Cardiac muscle cell (in vitro differentiated cells and primary cell): ENCODE results near the gene ST7. TPM values are rescaled to one million over a fixed set of nuclear protein-coding genes. Genes with fewer than 3 reads are reported as not detected.

Experiments
- DNase-seq, 2 donors: peaks; one replicate each; pipeline versions ENCODE4 v3.0.0 to v3.0.0-alpha.2; 2010 to 2017; ENCODE audit warnings: low read depth in 1 of 2, low spot score in 1 of 2
- H3K27ac ChIP-seq: fragments of 200-600 bp; sonication (generic); 2 replicates; pipeline ENCODE4 v1.5.1; 2016
- H3K27me3 ChIP-seq: fragments of 200-600 bp; sonication (generic); 2 replicates; pipeline ENCODE4 v1.6.0; 2016; ENCODE audit warnings: control low read depth
- H3K36me3 ChIP-seq: fragments of 200-600 bp; sonication (generic); 2 replicates; pipeline ENCODE4 v1.5.1; 2016; ENCODE audit warnings: control low read depth
- H3K4me1 ChIP-seq: fragments of 200-600 bp; sonication (generic); 2 replicates; pipeline ENCODE4 v1.8.1; 2017; ENCODE audit warnings: low read depth, mild to moderate bottlenecking, mixed run types
- H3K4me3 ChIP-seq: fragments of 200-600 bp; sonication (generic); 2 replicates; pipeline ENCODE4 v1.5.1; 2016; ENCODE audit warnings: mild to moderate bottlenecking
- H3K9me3 ChIP-seq: fragments of 200-600 bp; sonication (generic); 2 replicates; pipeline ENCODE4 v1.5.1; 2017; ENCODE audit warnings: low read depth, mild to moderate bottlenecking, control low read depth
- CTCF ChIP-seq: IDR thresholded peaks from 2 replicates; pipeline ENCODE4 v1.5.1; 2012; ENCODE audit warnings: low read depth, mild to moderate bottlenecking, low read length
- polyA plus RNA-seq: library from polyadenylated mRNA; unstranded; fragments of >200 nt; fragmentation: Nextera tagmentation; extraction: Ambion mirVana; gene quantifications from 2 replicates; pipeline ENCODE4 v1.2.1, GENCODE V29; 2016
- total RNA-seq: library from RNA; depleted of rRNA; stranded (reverse); fragments of >200 nt; gene quantifications from 2 replicates; pipeline ENCODE4 v1.2.3, GENCODE V29; 2016

Gene ST7
- total and polyA plus RNA-seq, 2 experiments from 2014 or later = 83.5 to 96.7 TPM

GRCh38 chr7:117122536-117122935 lies 169.2 kb downstream of the ST7 start:
- H3K9me3 ChIP-seq = no peaks in the 10 kb centered on the region
- H3K4me1 ChIP-seq = peaks cover 53% of the 10 kb centered on the region
- H3K27me3 ChIP-seq = no peaks in the 10 kb centered on the region
- TF ChIP-seq CTCF = no peak
- H3K36me3 ChIP-seq = peaks cover 18% of the 10 kb centered on the region
- peak overlapping the region; percentile 57 for H3K27ac ChIP-seq
- no peak overlapping the region for H3K4me3 ChIP-seq
- no peak for DNase-seq

- no peak for TF ChIP-seq CTCF
- no peak for DNase-seq
- Histone ChIP-seq H3K27me3 (no peaks in the 10 kb centered on the region), H3K4me1 (peaks cover 59% of the 10 kb centered on the region), H3K4me3 (no peak overlapping the region), H3K9me3 (no peaks in the 10 kb centered on the region), H3K27ac (peak overlapping the region; percentile 57), H3K36me3 (peaks cover 18% of the 10 kb centered on the region)
Observed at GRCh38 chr7:117123311-117123926, 170.1 kb downstream of the ST7 start.

GRCh38 chr7:117124591-117125220 lies 171.4 kb downstream of the ST7 start:
- no peak for TF ChIP-seq CTCF
- peak; percentile 79 to 88 for DNase-seq
- H3K36me3 ChIP-seq = peaks cover 16% of the 10 kb centered on the region
- peak overlapping the region; percentile 67 for H3K27ac ChIP-seq
- no peaks in the 10 kb centered on the region for H3K27me3 ChIP-seq
- no peaks in the 10 kb centered on the region for H3K9me3 ChIP-seq
- peaks cover 52% of the 10 kb centered on the region for H3K4me1 ChIP-seq
- no peak overlapping the region for H3K4me3 ChIP-seq

- Histone ChIP-seq H3K36me3 (peaks cover 16% of the 10 kb centered on the region), H3K27me3 (no peaks in the 10 kb centered on the region), H3K9me3 (no peaks in the 10 kb centered on the region), H3K4me3 (no peak overlapping the region), H3K4me1 (peaks cover 56% of the 10 kb centered on the region), H3K27ac (peak overlapping the region; percentile 67)
- TF ChIP-seq CTCF = no peak
- DNase-seq = no peak
Observed at GRCh38 chr7:117126676-117127075, 173.4 kb downstream of the ST7 start.

- peak; percentile 68 to 75 for DNase-seq
- TF ChIP-seq CTCF = peak; percentile 74
- H3K9me3 ChIP-seq = no peaks in the 10 kb centered on the region
- H3K36me3 ChIP-seq = peaks cover 26% of the 10 kb centered on the region
- H3K27me3 ChIP-seq = no peaks in the 10 kb centered on the region
- peak overlapping the region; percentile 67 for H3K27ac ChIP-seq
- H3K4me3 ChIP-seq = no peak overlapping the region
- H3K4me1 ChIP-seq = peaks cover 56% of the 10 kb centered on the region
Observed at GRCh38 chr7:117127585-117128168, 174.4 kb downstream of the ST7 start.
